ENCODE data around the gene ARPC4.

Gene ARPC4

GRCh38 chr3:9754678-9755077 lies 38.2 kb upstream of the ARPC4 start:
- no peak overlapping the region for H3K27ac ChIP-seq (ENCODE audit: low read length)
- peaks cover 24% of the 10 kb centered on the region for H3K4me1 ChIP-seq (ENCODE audit: control insufficient read depth, insufficient read depth, low read length)
- peaks cover 38 to 48% of the 10 kb centered on the region in 2 donors for H3K36me3 ChIP-seq (ENCODE audit: control insufficient read depth in 2 of 2, insufficient read depth in 2 of 2, low read length in 2 of 2)

GRCh38 chr3:9757427-9757826 lies 35.5 kb upstream of the ARPC4 start:
- peaks cover 46 to 52% of the 10 kb centered on the region in 2 donors for H3K36me3 ChIP-seq (ENCODE audit: control insufficient read depth in 2 of 2, insufficient read depth in 2 of 2, low read length in 2 of 2)
- H3K27ac ChIP-seq (ENCODE audit: low read length), result no peak overlapping the region
- no peak overlapping the region for H3K4me3 ChIP-seq (ENCODE audit: low read length in 2 of 2)
- peaks cover 5% of the 10 kb centered on the region for H3K4me1 ChIP-seq (ENCODE audit: control insufficient read depth, insufficient read depth, low read length)
- no peak overlapping the region for H3K9ac ChIP-seq (ENCODE audit: low read length in 2 of 2)
- H3K9me3 ChIP-seq (ENCODE audit: control insufficient read depth in 2 of 2, low read length in 2 of 2), result no peaks in the 10 kb centered on the region
- no peaks in the 10 kb centered on the region for H3K27me3 ChIP-seq (ENCODE audit: control insufficient read depth in 1 of 2, insufficient read depth in 2 of 2, low read length in 2 of 2)

More at GRCh38 chr3:9754678-9755077, 38.2 kb upstream of the ARPC4 start:
- Histone ChIP-seq H3K27me3 (ENCODE audit: control insufficient read depth in 1 of 2, insufficient read depth in 2 of 2, low read length in 2 of 2) (no peaks in the 10 kb centered on the region), H3K4me3 (ENCODE audit: low read length in 2 of 2) (no peak overlapping the region), H3K9me3 (ENCODE audit: control insufficient read depth in 2 of 2, low read length in 2 of 2) (no peaks in the 10 kb centered on the region), H3K9ac (ENCODE audit: low read length in 2 of 2) (no peak overlapping the region)

- Histone ChIP-seq H3K27ac (ENCODE audit: low read length) (no peak overlapping the region), H3K27me3 (ENCODE audit: control insufficient read depth in 1 of 2, insufficient read depth in 2 of 2, low read length in 2 of 2) (no peaks in the 10 kb centered on the region), H3K4me3 (ENCODE audit: low read length in 2 of 2) (no peak overlapping the region), H3K4me1 (ENCODE audit: control insufficient read depth, insufficient read depth, low read length) (no peaks in the 10 kb centered on the region), H3K9ac (ENCODE audit: low read length in 2 of 2) (no peak overlapping the region), H3K36me3 (ENCODE audit: control insufficient read depth in 2 of 2, insufficient read depth in 2 of 2, low read length in 2 of 2) (peaks cover 43 to 54% of the 10 kb centered on the region in 2 donors), H3K9me3 (ENCODE audit: control insufficient read depth in 2 of 2, low read length in 2 of 2) (no peaks in the 10 kb centered on the region)
These were observed 31.9 kb upstream of the ARPC4 start for GRCh38 chr3:9760779-9761505.

- H3K27ac ChIP-seq (ENCODE audit: low read length), result no peak overlapping the region
- H3K9ac ChIP-seq (ENCODE audit: low read length in 2 of 2), result no peak overlapping the region
- no peaks in the 10 kb centered on the region for H3K27me3 ChIP-seq (ENCODE audit: control insufficient read depth in 1 of 2, insufficient read depth in 2 of 2, low read length in 2 of 2)
- H3K4me1 ChIP-seq (ENCODE audit: control insufficient read depth, insufficient read depth, low read length), result peaks cover 2% of the 10 kb centered on the region
- H3K9me3 ChIP-seq (ENCODE audit: control insufficient read depth in 2 of 2, low read length in 2 of 2), result no peaks in the 10 kb centered on the region
- no peak overlapping the region for H3K4me3 ChIP-seq (ENCODE audit: low read length in 2 of 2)
- peaks cover 37 to 47% of the 10 kb centered on the region in 2 donors for H3K36me3 ChIP-seq (ENCODE audit: control insufficient read depth in 2 of 2, insufficient read depth in 2 of 2, low read length in 2 of 2)
These were observed 31.0 kb upstream of the ARPC4 start for GRCh38 chr3:9761919-9762318.

- H3K9ac ChIP-seq (ENCODE audit: low read length in 2 of 2), result no peak overlapping the region
- peaks cover 8% of the 10 kb centered on the region for H3K4me1 ChIP-seq (ENCODE audit: control insufficient read depth, insufficient read depth, low read length)
- H3K4me3 ChIP-seq (ENCODE audit: low read length in 2 of 2), result no peak overlapping the region
- peaks cover 32 to 39% of the 10 kb centered on the region in 2 donors for H3K36me3 ChIP-seq (ENCODE audit: control insufficient read depth in 2 of 2, insufficient read depth in 2 of 2, low read length in 2 of 2)
- H3K9me3 ChIP-seq (ENCODE audit: control insufficient read depth in 2 of 2, low read length in 2 of 2), result no peaks in the 10 kb centered on the region
- no peak overlapping the region for H3K27ac ChIP-seq (ENCODE audit: low read length)
- no peaks in the 10 kb centered on the region for H3K27me3 ChIP-seq (ENCODE audit: control insufficient read depth in 1 of 2, insufficient read depth in 2 of 2, low read length in 2 of 2)
These were observed 30.0 kb upstream of the ARPC4 start for GRCh38 chr3:9762871-9763270.

- Histone ChIP-seq H3K36me3 (ENCODE audit: control insufficient read depth in 2 of 2, insufficient read depth in 2 of 2, low read length in 2 of 2) (peaks cover 13 to 21% of the 10 kb centered on the region in 2 donors), H3K9ac (ENCODE audit: low read length in 2 of 2) (no peak overlapping the region), H3K9me3 (ENCODE audit: control insufficient read depth in 2 of 2, low read length in 2 of 2) (no peaks in the 10 kb centered on the region), H3K4me1 (ENCODE audit: control insufficient read depth, insufficient read depth, low read length) (peaks cover 34% of the 10 kb centered on the region), H3K27ac (ENCODE audit: low read length) (no peak overlapping the region), H3K27me3 (ENCODE audit: control insufficient read depth in 1 of 2, insufficient read depth in 2 of 2, low read length in 2 of 2) (no peaks in the 10 kb centered on the region), H3K4me3 (ENCODE audit: low read length in 2 of 2) (no peak overlapping the region)
These were observed 27.0 kb upstream of the ARPC4 start for GRCh38 chr3:9765865-9766264.

GRCh38 chr3:9767418-9767817 lies 25.5 kb upstream of the ARPC4 start:
- no peaks in the 10 kb centered on the region for H3K9me3 ChIP-seq (ENCODE audit: control insufficient read depth in 2 of 2, low read length in 2 of 2)
- peaks cover 34% of the 10 kb centered on the region for H3K4me1 ChIP-seq (ENCODE audit: control insufficient read depth, insufficient read depth, low read length)
- peak overlapping the region; percentile 97 for H3K27ac ChIP-seq (ENCODE audit: low read length)
- H3K36me3 ChIP-seq (ENCODE audit: control insufficient read depth in 2 of 2, insufficient read depth in 2 of 2, low read length in 2 of 2), result peaks cover 8 to 12% of the 10 kb centered on the region in 2 donors
- H3K4me3 ChIP-seq (ENCODE audit: low read length in 2 of 2), result no peak overlapping the region
- no peak overlapping the region for H3K9ac ChIP-seq (ENCODE audit: low read length in 2 of 2)
- no peaks in the 10 kb centered on the region for H3K27me3 ChIP-seq (ENCODE audit: control insufficient read depth in 1 of 2, insufficient read depth in 2 of 2, low read length in 2 of 2)

GRCh38 chr3:9768141-9768775 lies 24.6 kb upstream of the ARPC4 start:
- Histone ChIP-seq H3K27me3 (ENCODE audit: control insufficient read depth in 1 of 2, insufficient read depth in 2 of 2, low read length in 2 of 2) (no peaks in the 10 kb centered on the region), H3K36me3 (ENCODE audit: control insufficient read depth in 2 of 2, insufficient read depth in 2 of 2, low read length in 2 of 2) (peaks cover 8 to 12% of the 10 kb centered on the region in 2 donors), H3K27ac (ENCODE audit: low read length) (peak overlapping the region; percentile 97), H3K4me1 (ENCODE audit: control insufficient read depth, insufficient read depth, low read length) (peaks cover 34% of the 10 kb centered on the region), H3K9me3 (ENCODE audit: control insufficient read depth in 2 of 2, low read length in 2 of 2) (no peaks in the 10 kb centered on the region), H3K4me3 (ENCODE audit: low read length in 2 of 2) (peak overlapping the region in 1 of 2 donors; percentile 86), H3K9ac (ENCODE audit: low read length in 2 of 2) (peak overlapping the region; percentile 70 to 92)

- peak overlapping the region; percentile 70 to 92 for H3K9ac ChIP-seq (ENCODE audit: low read length in 2 of 2)
- H3K27ac ChIP-seq (ENCODE audit: low read length), result peak overlapping the region; percentile 97
- H3K4me1 ChIP-seq (ENCODE audit: control insufficient read depth, insufficient read depth, low read length), result peaks cover 34% of the 10 kb centered on the region
- no peaks in the 10 kb centered on the region for H3K27me3 ChIP-seq (ENCODE audit: control insufficient read depth in 1 of 2, insufficient read depth in 2 of 2, low read length in 2 of 2)
- H3K36me3 ChIP-seq (ENCODE audit: control insufficient read depth in 2 of 2, insufficient read depth in 2 of 2, low read length in 2 of 2), result peaks cover 8 to 11% of the 10 kb centered on the region in 2 donors
- H3K9me3 ChIP-seq (ENCODE audit: control insufficient read depth in 2 of 2, low read length in 2 of 2), result no peaks in the 10 kb centered on the region
- peak overlapping the region; percentile 50 to 86 for H3K4me3 ChIP-seq (ENCODE audit: low read length in 2 of 2)
These were observed 23.9 kb upstream of the ARPC4 start for GRCh38 chr3:9769012-9769411.

GRCh38 chr3:9769426-9770275 lies 23.2 kb upstream of the ARPC4 start, which contains the start of gene CAMK1:
CAMK1 (minus strand) TSS chr3:9769947; CDS start chr3:9767749, 2,198 bp downstream.
- peaks cover 34% of the 10 kb centered on the region for H3K4me1 ChIP-seq (ENCODE audit: control insufficient read depth, insufficient read depth, low read length)
- peak within 1 kb of the TSS; percentile 70 to 92 for H3K9ac ChIP-seq (ENCODE audit: low read length in 2 of 2)
- peak within 1 kb of the TSS; percentile 97 for H3K27ac ChIP-seq (ENCODE audit: low read length)
- H3K9me3 ChIP-seq (ENCODE audit: control insufficient read depth in 2 of 2, low read length in 2 of 2), result no peaks in the 10 kb centered on the region
- peak within 1 kb of the TSS; percentile 50 to 86 for H3K4me3 ChIP-seq (ENCODE audit: low read length in 2 of 2)
- no peaks in the 10 kb centered on the region for H3K27me3 ChIP-seq (ENCODE audit: control insufficient read depth in 1 of 2, insufficient read depth in 2 of 2, low read length in 2 of 2)
- H3K36me3 ChIP-seq (ENCODE audit: control insufficient read depth in 2 of 2, insufficient read depth in 2 of 2, low read length in 2 of 2), result peaks cover 8 to 9% of the 10 kb centered on the region in 2 donors

Measured in stomach smooth muscle (tissue), 2 donors.